ENCODE measurements around the gene H2AZ2.

Gene H2AZ2

GRCh38 chr7:44783407-44783806 is 64.5 kb downstream of the H2AZ2 start:
- DNase-seq: no peak

GRCh38 chr7:44782460-44782859 is 65.4 kb downstream of the H2AZ2 start:
- no peak for DNase-seq
